ENCODE measurements around the gene HOXB6.

The HOXB6 gene

DNA sequence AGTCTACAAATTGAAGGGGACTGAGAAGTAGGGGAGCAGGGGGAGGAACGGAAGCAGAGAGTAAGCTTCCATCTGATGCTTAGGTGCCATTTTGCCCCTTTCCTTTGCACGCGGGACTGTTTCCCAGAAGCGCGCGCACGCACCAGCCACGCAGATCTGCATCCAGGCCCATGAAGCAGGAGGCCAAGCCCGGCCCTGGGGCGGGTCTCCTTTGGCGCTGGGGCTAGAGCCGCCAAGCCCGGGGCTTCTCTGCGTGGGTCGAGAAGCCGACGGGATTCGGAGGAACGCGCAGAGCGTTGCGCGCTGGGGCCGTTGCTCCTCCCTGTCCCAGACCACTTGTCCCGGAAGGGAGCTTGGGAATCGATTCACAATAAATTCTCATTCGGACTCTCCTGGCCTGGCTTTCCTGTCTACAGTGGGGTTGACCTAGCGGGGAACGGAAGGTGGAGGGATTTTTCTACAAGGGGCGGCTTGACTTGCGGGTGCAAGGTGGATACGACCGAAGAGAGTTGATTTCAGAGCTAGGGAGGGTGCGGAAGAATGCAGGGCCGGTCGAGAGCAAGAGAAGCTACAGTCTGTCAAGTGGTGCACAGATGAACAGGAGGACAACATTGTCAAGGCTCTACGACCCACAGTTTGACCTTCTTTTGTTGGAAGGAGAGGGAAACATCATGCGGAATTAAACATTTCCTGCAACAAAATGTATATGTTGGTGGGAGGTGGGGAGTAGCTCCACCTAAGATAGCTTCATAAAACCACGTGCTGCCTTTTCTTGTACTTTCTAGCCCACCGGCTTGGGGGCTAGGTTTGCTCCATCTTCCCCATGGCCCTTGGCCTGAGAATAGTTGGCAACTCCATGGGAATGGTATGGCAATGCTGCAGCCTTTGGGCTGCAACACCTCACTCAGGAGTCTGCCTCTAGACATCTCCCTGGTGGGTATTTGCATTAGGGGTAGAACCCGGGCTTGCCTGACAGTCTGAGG is 16.9 kb upstream of the HOXB6 start:
- DNase-seq, result no peak

DNA sequence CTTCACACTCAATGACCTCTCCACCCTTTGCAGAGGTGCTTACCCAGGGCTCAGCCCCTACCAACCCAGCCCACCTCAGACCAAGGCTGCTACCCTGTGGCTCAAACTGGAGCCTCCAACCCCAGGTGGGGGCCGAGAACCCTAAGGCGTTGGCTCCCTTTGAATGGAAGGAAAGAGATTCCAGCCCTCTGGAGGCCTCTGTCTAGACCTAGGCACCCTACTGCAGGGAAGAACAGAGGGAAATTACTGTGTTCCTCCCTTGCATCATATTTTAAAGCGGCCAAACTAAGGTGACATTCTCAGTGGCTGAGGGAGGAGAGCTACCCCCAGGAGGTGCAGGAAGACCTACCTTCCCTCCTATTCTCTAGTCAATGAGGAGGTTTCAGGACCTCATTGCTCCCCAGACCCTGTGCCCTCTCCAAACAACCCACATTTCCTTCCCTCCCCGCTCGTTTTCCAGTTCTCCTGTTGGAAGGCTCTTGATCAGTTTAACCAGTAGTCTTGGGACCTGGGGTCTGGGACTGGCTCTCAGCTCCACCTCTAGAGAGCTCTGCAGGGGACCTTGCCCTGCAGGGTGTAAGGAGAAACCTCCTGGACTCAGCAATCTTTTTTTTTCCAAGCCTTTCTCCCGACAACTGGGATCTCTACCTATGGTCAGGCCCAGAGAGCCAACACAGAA is 15.8 kb upstream of the HOXB6 start:
- no peak for DNase-seq

DNA sequence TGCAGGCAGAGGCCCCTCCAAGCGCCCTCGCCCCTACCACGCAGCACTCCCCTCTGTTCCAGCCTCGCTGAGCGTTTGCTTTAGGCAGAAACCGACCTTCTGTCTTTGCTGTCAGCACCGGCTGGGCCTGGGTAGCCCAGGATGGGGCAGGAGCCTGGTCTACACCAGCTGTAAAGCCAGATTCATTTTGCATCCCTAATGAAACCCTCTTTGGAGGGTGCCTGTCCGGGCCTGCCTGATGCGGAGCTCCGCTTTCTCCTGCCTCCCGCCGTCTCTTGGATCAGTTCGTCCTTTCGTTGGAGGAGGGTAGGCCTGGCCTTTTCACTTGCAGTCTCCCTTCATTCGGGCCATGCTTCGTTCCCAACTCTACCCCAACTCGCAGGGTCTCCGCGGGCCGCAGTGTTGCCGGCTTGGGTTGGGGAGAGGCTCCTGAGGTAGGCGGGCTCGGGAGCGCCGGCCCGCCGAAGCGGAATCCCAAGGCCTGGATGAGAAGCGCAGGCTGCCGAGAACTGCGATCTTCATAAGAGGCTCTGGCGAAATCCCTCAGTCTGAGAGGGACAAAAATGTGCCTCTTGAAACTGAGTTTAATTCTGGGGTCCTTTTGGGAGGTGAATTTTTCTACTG is 15.2 kb upstream of the HOXB6 start:
- no peak for DNase-seq

DNA sequence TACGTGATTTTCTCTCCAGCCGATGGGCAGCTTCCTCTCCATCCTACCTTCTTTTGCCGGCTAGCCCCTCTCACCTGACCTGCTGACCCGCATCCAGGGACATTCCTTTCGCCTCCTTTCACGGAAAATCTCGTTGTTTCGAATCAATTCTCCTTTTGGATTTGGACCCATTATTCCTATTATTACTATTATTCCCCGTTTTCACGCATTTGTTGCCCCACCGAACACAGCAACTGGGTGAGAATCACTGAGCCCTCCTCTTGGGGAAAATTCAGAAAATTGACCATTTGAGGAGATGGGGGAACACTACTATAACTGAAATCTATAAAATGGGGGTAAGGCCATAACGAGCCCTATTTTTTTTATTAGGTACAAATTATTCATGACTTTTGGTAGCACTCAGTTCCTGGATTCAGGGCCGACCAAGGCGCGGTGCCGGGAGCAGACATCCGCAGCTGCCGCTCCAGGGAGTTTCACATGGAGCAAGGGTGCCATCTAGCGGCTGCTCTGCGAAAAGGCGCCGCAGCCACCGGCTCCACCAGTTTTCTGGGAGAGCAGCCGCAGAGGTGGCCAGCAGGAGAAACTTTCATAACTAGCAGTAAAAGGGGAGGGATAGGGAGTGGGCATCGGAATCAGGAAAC is 13.6 kb upstream of the HOXB6 start:
- peak; percentile 96 for DNase-seq

DNA sequence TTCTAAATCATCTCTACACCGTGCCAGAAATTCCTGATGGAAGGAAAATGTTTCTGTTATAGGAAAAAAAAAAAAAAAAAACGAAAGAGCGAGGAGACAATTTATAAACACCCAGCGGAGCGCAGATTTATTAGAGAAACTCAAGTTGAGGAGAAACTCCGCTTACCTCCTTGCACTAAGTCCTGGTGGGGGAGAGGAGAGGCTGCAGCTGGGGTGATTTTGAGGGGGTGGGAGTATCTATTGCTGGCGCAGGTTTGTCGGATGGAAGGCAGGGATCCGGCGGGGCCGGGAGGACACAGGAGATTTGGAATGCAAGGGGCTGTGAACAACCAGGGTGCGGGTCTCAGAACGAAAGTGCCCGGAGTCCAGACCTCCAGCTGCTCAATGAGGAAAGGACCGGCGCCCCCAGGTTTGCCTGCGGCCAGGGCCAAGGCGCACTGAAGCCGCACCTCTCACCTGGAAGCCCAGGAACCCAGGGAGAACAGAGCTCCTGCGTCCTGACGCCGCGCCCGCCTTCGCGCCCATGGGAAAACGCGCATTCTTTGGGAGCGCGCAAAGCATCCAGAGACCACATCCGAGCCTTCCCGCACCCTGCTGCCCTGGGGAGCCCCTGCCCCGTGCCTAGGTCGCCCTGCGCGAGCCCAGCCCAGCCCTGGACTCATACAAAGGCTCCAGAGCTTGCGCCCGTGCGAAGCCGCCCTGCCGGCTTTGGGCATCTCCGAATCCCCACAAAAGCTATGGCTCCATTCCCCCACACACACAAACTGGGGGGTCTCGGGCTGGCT is 12.9 kb upstream of the HOXB6 start:
- DNase-seq, result peak; percentile 53

DNA sequence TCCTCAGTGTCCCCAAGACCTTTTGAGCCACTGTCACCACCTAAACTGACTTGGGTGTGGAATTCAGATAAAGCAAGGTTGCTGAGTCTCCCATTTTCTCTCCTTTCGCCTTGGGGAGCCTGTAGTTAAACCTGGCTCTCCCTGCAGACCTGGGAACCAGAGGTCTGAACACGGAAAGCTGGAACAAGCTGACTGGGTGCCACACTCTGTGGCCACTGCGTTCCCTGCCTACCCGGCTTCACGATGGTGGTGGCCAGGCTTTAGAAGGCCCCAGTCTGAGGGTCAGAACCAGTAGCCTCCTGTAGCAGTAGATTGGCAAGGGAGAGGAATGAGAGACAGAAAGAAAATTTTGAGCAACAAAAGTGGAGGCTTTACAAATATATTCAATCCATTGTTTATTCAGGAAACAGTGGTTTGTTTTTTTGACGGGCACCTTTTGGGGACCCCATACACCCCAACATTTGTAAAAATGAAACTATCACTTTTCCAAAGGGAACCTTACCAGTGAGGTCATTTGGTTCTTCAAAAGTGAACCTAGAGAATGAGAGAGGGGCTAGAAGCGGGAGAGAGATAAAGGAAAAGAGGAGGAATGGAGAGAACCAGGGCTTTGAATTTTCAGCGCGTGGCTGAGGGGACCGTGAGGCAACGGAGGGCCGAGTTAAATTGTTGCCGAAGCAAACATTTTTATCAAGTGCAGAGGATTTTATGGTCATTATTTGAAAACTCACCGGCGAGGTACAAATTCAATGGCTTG is 12.1 kb upstream of the HOXB6 start:
- DNase-seq, result no peak

DNA sequence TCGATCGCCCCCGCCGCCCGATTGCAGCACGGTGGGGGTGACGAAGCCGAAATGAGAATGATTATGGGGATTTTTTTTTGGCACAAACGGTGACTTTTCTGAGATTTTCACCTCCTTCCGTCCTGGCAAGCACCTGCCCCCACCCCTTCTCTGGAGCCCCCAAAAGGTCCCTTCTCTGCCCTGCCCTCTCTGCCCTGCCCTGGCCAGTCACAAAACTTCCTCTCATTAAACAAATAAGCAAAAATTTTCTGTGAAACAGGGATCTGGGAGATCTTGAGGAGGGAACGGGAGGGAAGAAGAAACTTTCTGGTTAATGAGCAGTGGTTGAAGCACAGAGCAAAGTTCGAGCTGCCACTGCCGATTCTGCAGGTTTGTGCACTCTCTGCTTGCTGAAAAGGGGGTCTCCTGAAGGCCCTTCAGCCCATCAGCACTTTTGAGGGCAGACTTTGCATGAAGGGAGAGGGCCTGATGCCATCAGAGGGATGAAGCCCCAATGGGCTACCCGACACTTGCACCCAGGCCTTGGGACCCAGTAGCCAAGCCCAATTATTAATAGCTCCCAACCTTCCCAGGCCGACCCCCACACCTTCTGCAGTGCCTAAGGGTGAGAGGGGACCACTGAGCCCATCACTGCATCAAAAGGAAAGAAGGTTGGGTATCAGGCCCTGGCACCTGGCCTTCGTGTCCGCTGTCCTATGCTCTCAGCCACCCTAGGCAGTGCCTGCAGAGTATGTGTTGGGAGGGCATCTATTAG is 11.4 kb upstream of the HOXB6 start:
- DNase-seq, result peak; percentile 14

DNA sequence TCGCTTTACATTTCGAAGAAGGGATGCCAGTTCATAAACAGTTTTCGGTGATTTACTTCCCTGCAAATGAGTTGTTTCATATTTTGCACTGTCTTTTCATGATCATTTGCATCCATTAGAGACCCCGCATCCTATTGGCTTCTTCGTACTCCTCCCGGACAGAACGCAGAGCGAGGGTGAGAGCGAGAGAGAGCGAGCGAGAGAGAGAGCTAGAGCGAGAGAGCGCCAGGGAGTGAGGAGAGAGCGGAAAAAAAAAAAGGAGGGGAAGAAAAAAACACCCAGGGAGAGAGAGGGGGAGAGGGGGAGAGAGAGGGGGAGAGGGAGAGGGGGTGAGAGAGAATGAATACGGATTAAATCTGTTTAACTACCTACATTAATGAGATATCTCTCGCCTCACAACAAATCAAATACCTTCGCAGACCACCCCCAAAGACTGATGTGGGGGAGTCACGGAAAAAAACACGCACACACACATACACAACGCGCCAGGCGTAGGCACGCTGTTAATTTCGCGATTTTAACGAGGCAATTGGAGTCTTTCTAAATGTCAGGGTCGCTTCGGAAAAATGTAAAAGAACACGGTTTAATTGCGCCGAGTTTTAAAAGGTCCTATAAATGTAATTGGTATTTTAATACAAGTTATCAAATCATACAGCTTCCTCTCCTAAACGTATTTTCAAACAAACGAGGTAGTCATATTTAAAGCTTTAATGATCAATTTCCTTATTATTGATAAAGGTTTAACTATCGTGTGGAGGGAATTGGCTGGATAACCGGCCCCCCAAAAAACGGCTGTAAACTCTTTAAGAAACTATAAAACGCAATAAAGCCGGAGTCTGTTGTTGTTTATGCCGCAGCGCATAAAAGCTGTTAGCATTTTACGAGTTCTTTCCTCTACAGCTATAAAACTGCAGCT is 10.5 kb upstream of the HOXB6 start, which contains the start of gene HOXB8:
TSS of gene HOXB8 (minus strand) at position 246 of the 916 bp plus-strand sequence. CDS start 588 bp downstream, outside the sequence.
- DNase-seq, result peak; percentile 57

DNA sequence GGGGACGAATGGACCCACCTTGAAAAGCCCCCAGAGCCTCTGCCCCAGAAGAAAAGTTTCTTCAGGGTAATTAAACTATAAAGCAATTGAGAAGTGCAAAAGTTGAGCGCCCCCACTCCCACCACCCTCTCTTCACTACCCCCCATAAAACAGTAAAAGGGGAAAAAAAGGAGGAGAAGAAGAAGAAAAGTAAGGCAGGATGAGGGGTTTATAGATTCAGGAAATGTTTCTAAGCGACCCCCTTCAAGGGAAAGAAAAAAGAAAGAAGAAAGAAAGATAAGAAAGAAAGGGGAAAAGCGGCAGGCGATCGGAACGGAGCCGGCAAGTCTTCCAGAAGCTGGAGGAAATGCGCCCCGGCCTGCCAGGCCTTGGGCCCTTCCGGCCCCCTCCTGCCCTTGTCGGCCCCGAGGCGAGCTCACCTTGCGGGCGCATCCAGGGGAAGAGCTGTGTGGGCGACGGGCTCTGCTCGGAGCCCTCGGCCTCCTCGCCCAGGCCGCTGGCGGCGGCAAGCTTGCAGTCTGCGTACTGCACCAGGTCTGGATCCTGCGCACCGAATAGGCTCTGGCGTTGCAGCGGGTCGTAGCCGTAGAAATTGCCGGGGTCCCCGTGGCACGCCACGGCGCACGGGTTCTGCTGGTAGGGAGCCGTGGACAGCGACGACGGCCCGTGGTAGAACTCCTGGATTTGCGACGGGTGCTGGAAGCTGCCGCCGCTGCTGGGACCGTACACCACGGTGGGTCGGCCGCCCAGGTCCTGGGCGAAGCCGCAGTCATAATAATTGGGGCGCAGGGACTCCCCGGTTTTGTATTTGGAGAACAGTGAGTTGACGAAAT is 9.3 kb upstream of the HOXB6 start:
- DNase-seq, result peak; percentile 65

DNA sequence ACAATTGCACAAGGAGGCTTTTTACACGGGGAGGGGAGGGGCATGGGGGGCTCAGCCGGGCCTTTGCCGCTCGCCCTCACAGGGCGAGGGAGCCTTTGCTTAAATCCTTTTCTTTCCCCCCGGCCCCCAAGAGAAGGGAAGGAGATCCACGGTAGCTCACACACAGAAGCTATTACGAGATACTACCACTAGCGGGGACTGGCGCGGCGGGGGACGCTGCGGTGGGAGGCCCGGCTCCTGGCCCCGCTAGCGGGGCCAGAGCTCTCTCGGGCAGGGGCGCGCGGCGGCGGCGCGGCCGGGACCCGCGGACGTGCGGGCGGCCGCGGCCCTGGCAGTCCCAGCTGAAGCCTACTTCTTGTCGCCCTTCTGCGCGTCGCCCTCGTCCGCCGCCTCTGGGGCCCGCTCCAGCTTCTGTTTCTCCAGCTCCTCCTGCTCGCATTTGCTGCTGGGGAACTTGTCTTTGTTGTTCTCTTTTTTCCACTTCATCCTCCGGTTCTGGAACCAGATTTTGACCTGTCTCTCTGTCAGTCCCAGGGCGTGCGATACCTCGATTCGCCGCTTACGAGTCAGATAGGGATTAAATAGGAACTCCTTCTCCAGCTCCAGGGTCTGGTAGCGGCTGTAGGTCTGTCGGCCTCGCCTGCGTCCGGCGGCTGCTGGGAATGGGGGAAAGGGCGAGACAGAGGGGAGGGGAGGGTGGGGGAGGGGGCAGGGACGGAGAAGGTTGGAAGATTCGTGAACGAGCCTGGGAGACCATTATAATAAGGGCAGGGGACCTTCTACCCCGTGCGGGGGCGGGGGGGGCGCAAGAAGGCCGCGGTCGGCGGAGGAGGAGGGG is 8.3 kb upstream of the HOXB6 start:
- peak; percentile 74 for DNase-seq

DNA sequence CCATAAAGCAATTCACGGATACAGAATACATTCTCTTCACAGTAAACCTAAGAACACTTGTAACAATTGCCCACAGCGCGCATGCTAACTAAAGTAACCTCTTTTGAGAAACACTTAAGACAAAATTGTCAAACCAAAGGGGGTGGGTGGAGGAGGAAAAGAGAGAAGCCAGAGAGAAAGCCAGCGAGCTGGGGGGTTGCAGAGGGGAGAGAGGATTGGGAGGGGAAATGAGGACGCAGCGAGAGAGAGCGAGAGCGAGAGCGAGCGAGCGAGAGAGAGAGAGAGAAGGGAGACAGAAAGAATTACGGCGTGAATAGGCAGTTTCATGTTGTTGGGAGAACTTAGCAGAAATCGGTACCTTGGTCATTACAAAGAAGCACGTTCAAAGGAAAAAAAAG is 7.7 kb upstream of the HOXB6 start:
- peak; percentile 52 for DNase-seq

DNA sequence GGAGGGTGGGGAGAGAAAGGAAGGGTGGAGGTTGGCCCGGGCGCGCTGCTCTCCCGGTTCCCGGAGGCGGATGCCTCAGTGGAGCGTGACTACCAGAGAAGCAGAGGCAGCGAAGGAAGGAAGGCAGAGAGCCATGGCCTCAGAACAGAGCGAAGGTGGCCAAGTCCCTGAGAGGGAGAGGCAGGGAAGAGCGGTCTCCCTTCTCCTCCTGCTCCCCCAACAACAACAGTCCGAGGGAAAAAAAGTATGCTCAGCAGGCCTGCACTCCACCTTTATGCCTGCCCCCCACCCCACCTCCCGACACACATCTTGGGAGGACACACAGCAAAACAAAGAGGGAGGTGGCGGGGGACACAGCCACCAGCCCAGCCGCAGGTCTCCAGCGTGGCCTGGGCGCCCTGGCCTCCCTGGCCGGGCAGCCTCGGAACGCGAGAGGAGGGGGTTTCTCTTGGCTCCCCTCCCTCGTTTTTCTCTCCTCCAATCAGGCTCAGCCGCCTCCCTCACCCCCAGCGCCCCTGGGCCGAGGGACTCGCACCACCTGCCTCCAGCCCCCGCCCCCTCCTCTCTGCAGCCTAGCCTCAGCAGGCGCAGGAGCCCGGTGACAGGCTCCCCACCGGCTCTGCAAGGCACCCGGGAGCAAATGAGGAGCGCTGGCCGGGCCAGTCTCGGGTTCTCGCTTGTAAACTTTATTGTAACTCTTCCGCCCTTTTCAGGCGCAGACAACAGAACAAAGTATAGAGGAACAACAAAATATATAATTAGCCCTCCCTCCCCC is 7.1 kb upstream of the HOXB6 start:
- no peak for DNase-seq

DNA sequence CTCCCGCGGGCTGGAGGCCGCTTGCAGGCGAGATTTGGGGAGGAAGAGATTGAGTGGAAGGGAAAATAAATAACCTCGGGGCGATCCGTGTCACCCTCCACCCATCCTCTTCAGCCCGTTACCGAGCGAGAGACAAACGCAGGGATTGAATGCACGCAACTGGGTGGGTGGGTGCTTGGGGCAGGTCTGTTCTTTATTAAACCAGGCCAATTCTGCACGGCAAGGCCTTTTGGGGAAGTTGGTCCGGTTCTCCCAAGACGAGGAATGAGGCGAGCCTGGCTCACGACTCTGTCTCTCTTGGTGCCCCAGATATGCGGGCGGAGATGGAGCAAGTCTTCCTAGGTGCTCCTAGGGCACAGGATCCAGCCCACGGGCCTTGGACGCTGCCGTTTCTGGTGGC is 6.4 kb upstream of the HOXB6 start:
- DNase-seq, result no peak

DNA sequence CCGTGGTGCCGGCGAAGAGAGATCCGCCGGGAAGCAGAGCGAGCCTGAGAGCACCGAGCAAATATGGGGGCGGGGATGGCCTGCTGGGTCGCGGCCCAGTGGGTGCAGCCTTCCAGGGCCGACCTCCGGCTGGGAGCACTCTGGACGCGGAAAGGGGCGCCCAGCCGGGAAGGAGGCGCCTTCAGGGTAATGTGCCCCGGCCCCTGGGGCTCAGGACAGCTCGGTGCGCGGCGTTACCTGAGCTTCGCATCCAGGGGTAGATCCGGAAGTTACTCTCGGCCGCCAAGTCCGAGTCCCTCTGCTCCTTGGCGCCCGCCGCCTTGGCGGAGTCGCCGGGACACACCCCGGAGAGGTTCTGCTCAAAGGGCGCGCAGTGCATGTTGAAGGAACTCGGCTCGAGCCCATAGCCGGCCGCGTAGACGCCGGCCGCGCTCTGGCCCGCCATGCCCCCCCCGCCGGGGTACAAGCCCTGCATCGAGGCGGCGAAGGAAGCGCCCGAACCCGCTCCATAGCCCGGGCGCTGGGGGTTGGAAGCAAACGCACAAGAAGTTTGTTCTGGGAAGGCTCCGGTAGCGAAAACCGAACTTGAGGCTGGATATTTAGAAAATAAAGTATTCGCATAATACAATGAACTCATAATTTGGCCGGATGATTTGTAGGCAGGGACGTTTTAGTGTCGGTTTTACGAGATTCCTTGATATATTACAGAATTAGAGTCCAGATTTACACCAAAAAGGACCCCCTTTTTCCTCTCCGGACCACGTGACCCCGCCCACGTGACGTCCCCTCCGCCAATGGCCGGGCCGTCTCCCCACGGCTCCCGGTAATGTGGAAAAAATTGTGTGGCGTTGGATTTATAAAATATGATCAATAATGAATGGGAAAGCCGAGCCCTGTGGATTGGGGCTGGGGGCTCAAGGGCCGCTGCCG is 5.8 kb upstream of the HOXB6 start, which contains the start of gene HOXB7:
TSS of gene HOXB7 (minus strand) at position 736 of the 930 bp plus-strand sequence. CDS start at position 637, 99 bp downstream.
- peak; percentile 72 for DNase-seq

DNA sequence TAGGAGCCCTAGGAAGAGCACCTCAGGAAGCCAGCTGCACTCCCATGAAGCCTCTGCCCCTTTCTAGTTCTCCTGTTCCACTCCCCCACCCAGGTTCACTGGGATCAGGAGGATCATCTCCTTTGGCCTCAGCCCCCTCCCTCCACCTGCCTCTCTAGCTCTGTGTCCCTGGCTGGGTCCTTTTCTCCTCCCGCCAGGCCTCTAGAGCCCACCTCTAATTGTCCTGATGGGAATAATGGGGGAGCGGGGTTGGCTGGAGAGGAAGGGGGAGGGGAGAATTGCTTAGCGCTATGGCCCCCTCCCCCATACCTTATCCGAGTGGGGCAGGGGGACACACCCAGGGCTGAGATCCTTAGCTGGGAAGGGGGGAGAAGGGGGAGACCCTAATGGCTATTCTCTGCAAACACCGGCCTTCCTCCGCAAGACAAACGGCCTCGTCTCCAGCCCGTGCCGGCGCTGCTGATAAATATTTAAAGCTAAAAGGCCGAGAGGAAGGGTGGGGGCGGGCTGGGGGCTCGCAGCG is 5.0 kb upstream of the HOXB6 start:
- DNase-seq, result no peak
